ENCODE results near the gene ECPAS. TPM values are rescaled to one million over a fixed set of nuclear protein-coding genes. Genes with fewer than 3 reads are reported as not detected.
"Not testable (repeated sequence)": the region's sequence is repeated elsewhere in the genome, so short reads cannot be mapped to it uniquely, and the experiment has no call there.

ECPAS gene
- polyA plus RNA-seq, 1 experiment: 54.3 TPM

DNA sequence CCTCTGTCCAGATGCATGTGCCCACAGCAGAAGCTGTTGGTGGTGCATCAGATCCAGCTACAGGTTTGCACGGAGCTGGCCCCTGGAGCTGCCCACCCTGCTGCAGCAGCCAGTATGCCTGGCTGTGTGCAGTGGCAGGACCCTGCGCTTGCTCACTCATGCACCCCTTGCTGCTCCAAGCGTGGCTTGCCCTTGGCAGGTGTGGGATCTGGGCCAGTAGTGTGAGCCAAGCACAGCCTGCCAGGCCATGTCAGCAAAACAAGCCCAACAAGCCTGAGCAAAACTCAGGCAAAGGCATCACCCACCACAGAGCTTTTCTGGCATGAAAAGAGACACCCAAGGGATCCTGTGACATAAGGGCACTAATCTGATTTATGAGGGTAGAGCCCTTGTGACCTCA lies 18.3 kb upstream of the ECPAS start:
- H3K27me3 ChIP-seq (ENCODE audit: control insufficient read depth, insufficient read depth, low read length): no peaks in the 10 kb centered on the region
- DNase-seq (ENCODE audit: low read depth): no peak
- POLR2A ChIA-PET: interaction anchor here (0.6 kb wide), 1 partner anchor 10 kb away, joined by 3 read pairs; no protein-coding TSS in a partner anchor
- no peak overlapping the region for H3K4me3 ChIP-seq (ENCODE audit: low read depth, low read length)
- CTCF ChIA-PET: no interaction called here
- TF ChIP-seq, protein P1, sequence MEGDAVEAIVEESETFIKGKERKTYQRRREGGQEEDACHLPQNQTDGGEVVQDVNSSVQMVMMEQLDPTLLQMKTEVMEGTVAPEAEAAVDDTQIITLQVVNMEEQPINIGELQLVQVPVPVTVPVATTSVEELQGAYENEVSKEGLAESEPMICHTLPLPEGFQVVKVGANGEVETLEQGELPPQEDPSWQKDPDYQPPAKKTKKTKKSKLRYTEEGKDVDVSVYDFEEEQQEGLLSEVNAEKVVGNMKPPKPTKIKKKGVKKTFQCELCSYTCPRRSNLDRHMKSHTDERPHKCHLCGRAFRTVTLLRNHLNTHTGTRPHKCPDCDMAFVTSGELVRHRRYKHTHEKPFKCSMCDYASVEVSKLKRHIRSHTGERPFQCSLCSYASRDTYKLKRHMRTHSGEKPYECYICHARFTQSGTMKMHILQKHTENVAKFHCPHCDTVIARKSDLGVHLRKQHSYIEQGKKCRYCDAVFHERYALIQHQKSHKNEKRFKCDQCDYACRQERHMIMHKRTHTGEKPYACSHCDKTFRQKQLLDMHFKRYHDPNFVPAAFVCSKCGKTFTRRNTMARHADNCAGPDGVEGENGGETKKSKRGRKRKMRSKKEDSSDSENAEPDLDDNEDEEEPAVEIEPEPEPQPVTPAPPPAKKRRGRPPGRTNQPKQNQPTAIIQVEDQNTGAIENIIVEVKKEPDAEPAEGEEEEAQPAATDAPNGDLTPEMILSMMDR (IDR thresholded peaks at IDR 0.05; ENCODE audit: insufficient read depth, low read depth, low read length): no peak
- no peaks in the 10 kb centered on the region for H3K36me3 ChIP-seq (ENCODE audit: control insufficient read depth, insufficient read depth, low read length)

DNA sequence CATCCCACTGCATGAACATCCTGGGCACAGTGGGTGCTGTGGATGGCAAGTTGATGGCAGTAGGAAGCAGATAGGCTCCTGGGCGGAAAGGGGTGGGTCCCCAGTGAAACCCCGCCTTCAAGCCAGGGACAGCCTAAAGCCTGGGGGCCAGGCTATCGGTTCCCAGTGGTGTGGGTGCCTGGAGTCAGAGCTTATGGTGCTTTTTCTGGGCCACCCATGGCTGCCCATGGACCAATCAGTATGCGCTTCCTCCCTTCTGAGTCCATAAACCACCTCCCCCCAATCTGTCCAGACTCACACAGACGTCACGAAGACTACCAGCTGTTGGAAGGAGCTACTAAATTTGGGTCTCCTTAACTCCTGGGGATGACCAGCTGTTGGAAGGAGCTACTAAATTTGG lies 17.5 kb upstream of the ECPAS start:
- TF ChIP-seq, protein P1 (IDR thresholded peaks at IDR 0.05; ENCODE audit: insufficient read depth, low read depth, low read length): no peak
- ChIA-PET POLR2A (no interaction called here), CTCF (no interaction called here)
- Histone ChIP-seq H3K27me3 (ENCODE audit: control insufficient read depth, insufficient read depth, low read length) (no peaks in the 10 kb centered on the region), H3K4me3 (ENCODE audit: low read depth, low read length) (no peak overlapping the region), H3K36me3 (ENCODE audit: control insufficient read depth, insufficient read depth, low read length) (no peaks in the 10 kb centered on the region)
- no peak for DNase-seq (ENCODE audit: low read depth)

DNA sequence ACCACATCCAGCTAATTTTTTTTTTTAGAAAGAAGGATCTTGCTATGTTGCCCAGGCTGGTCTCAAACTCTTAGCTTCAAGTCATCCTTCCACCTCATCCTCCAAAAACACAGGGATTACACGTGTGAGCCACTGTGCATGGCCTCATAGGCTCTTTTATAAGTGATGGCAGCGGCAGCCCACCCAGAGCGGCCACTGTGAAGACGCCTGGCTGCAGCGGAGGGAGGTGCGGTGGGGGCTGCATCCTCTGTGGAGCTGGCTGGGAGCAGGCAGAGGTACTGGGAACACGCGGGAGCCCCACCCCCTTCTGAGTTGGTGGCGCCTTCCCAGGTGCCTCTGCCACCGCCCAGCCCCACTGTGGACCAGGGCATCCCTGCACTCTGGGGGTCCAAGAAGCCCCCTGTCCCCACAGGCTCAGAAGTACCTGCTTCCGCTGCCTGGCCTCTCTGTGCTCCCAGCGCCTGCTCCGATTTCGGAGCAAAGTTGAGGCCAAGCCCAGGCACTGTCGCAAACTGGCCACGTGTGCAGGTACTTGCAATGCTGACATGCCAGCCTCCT lies 16.9 kb upstream of the ECPAS start:
- CTCF ChIA-PET: no interaction called here
- Histone ChIP-seq H3K27me3 (ENCODE audit: control insufficient read depth, insufficient read depth, low read length) (no peaks in the 10 kb centered on the region), H3K4me3 (ENCODE audit: low read depth, low read length) (no peak overlapping the region), H3K36me3 (ENCODE audit: control insufficient read depth, insufficient read depth, low read length) (no peaks in the 10 kb centered on the region)
- POLR2A ChIA-PET: no interaction called here
- DNase-seq (ENCODE audit: low read depth): no peak
- TF ChIP-seq, protein P1 (IDR thresholded peaks at IDR 0.05; ENCODE audit: insufficient read depth, low read depth, low read length): no peak

DNA sequence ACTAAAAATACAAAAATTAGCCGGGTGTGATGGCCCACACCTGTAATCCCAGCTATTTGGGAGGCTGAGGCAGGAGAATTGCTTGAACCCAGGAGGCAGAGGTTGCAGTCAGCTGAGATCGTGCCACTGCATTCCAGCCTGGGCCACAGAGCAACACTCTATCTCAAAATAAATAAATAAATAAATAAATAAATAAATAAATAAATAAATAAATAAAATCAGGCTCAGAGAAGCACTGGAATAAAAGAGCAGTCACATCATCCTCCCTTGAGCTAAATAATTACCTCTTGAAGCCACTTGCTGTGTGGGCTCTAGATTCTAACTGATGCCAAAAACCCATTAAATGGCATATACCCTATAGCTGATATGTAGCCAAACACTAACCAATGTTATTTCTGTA lies 13.0 kb upstream of the ECPAS start:
- POLR2A ChIA-PET; H3K4me3 ChIP-seq (ENCODE audit: low read depth, low read length); DNase-seq (ENCODE audit: low read depth); H3K27me3 ChIP-seq (ENCODE audit: control insufficient read depth, insufficient read depth, low read length); H3K36me3 ChIP-seq (ENCODE audit: control insufficient read depth, insufficient read depth, low read length); CTCF ChIA-PET: not testable (repeated sequence)

GRCh38 chr9:111484572-111484894 lies 350 bp upstream of the ECPAS start:
- peak overlapping the region; percentile 75 for H3K4me3 ChIP-seq (ENCODE audit: low read depth, low read length)
- no peaks in the 10 kb centered on the region for H3K27me3 ChIP-seq (ENCODE audit: control insufficient read depth, insufficient read depth, low read length)
- no peaks in the 10 kb centered on the region for H3K36me3 ChIP-seq (ENCODE audit: control insufficient read depth, insufficient read depth, low read length)
- DNase-seq (ENCODE audit: low read depth): no peak
- TF ChIP-seq, protein P1 (IDR thresholded peaks at IDR 0.05; ENCODE audit: insufficient read depth, low read depth, low read length): no peak
- CTCF ChIA-PET: no interaction called here
- POLR2A ChIA-PET: interaction anchor here (0.7 to 0.8 kb wide), 2 partner anchors 13 to 946 kb away, joined by 3 read pairs; no protein-coding TSS in a partner anchor

GRCh38 chr9:111483439-111483857 lies 735 bp downstream of the ECPAS start:
- DNase-seq (ENCODE audit: low read depth): no peak
- Histone ChIP-seq H3K36me3 (ENCODE audit: control insufficient read depth, insufficient read depth, low read length) (no peaks in the 10 kb centered on the region), H3K27me3 (ENCODE audit: control insufficient read depth, insufficient read depth, low read length) (no peaks in the 10 kb centered on the region), H3K4me3 (ENCODE audit: low read depth, low read length) (peak overlapping the region; percentile 75)
- POLR2A ChIA-PET: interaction anchor here (0.6 kb wide), 1 partner anchor 117 kb away, joined by 3 read pairs; no protein-coding TSS in a partner anchor
- TF ChIP-seq, protein P1 (IDR thresholded peaks at IDR 0.05; ENCODE audit: insufficient read depth, low read depth, low read length): no peak
- CTCF ChIA-PET: interaction anchor here (0.8 kb wide), 1 partner anchor 8 kb away, joined by 3 read pairs; no protein-coding TSS in a partner anchor
